ENCODE data around the gene CD300E.
"Not testable (repeated sequence)": the region's sequence is repeated elsewhere in the genome, so short reads cannot be mapped to it uniquely, and the experiment has no call there.

Gene CD300E, protein sequence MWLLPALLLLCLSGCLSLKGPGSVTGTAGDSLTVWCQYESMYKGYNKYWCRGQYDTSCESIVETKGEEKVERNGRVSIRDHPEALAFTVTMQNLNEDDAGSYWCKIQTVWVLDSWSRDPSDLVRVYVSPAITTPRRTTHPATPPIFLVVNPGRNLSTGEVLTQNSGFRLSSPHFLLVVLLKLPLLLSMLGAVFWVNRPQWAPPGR

DNA sequence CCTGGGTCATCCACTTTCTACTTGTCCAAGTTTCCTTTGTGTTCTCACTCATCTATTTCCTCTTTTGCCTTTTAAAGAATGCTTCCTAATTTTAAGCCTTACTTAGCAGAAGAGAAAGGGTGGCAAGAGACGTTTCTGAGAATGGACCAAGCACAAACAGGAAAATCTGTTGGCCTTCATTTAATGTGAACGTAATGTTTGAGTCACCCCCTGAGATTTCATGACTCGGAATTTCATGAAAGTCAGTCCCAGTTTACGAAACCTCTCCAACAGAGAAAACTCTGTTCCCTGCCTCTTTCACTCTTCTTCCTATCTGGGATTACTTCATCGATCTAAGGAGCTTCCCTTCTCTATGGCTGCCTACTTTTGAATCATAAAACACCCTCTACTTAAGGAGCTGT is at the start of gene CD300E:
Gene CD300E (minus strand): TSS at position 46 of the 401 bp plus-strand sequence. CDS start 117 bp downstream, outside the sequence.
- DNase-seq = no peak

DNA sequence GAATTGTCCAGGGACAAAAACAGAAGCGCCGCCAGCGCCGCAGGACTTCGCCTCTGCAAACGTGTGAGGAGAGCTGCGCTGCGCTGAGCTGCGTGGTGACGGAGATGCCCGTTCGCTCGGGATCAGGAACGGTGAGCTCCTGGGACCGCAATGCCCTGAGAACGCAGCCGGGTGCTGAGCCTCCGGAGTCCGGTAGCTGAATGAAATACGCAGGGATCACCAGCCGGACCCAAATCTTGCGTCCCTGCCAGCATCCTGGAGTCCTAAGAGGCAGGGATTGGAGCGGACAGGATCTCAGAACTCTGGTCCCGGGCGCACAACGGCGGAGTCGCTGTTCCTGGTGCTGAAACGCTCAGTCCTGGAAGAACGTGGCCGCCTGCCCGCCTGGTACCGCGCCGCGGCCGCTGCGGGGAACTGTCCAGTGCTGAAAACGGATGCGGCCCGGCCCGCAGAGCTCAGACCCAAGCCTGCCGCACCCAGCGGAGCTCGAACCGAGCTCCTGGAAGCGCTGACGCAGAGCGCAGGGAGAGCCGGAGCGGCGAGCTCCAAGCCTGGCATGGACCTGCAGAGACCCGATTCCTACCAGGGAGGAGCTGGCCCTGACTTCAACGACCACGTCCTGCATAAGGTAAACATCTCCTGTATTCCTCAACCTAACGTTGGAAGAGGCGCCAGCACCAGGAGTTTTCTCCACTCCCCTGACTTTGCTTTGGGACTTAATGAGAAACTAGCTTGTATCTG is 47.7 kb upstream of the CD300E start:
- peak in 32 of 56 donors; percentile 2 to 64 (median 18) for DNase-seq

DNA sequence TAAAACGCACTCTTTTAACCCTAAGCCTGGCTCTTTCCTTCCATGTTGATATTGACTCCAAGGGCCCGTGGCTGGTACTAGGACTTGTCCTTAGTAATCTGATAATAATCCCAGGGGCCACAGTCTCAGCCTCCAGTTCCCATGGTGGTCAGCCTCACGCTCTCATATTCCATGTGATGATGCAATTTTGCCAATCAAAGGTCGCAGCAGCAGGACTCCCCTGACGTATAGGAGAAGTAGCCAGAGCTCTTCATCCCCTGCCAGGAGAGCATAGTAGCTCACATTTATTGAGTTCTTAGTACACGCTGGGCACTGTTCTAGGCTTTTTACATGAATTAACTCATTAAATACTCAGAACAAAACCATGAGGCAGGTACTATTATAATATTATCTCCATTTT is 46.8 kb upstream of the CD300E start:
- DNase-seq = no peak

DNA sequence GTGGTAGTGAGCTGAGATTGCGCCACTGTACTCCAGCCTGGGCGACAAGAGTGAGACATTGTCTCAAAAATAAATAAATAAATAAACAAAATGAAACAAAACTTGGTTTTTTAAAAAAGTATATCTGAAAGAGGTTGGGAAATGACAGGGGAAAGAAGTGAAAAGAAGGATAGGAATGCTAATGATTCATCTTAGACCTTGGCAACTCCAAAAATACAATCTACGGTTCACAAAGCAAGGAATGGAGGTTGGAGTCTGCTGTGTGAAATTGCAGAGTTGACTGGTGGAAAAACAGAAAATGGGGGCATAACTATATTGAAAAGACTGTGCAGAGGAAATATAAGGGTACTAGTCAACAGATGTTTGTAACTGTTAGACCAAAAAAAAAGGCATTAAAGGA is 40.0 kb upstream of the CD300E start:
- DNase-seq = no peak

DNA sequence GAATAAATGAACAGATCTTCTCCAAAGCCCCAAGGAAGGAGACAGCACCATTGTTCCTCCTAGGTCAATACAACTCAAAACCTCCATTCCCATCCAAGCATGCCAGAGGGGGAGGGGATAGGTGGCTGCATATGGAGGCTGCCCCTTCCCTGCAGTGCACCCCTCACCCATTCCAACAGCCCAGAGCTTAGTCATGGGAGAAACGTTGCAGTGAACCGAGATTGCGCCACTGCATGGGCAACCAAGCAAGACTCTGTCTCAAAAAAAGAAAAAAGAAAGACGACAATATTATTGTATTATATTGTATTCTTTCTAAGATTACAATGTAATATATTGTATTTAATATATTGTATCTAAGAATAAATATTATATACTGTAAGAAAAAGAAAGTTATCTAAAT is 36.4 kb upstream of the CD300E start:
- no peak for DNase-seq

DNA sequence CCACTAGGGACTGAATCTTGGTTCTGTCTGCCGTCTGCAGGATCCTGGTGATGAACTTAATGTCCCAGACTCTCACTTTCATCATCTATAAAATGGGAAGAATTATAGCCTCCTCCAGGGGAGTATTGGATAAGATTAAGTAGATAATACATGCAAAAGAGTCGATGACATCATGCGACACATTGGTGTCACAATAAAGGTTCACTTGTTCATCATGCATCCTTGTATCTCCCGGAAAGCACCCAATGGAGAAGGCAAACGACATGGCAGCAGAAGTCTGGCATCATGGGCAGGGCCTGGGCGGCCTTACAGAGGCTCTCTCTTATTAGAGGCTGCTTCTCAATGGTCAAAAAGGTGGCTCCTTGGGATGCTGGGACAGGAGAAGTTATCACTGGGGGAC is 35.1 kb upstream of the CD300E start:
- DNase-seq = no peak

DNA sequence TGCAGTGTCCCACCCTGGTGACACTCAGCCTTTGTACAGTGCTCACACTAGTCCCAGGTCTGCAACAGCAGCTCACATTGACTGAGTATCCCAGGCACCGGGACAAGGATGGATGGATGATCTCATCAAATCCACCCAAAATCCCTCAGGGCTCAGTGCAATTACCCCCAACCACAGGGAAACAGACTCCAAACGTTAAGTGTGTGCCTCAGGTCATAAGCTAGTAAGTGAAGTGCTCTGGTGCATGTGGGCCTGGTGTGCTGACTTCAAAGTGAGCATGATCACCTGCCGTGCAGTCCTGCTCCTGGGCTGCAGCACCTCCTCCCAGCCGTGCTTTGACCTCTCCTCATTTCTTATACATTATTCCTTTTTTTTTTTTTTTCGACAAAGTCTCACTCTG is 31.2 kb upstream of the CD300E start:
- DNase-seq = no peak

DNA sequence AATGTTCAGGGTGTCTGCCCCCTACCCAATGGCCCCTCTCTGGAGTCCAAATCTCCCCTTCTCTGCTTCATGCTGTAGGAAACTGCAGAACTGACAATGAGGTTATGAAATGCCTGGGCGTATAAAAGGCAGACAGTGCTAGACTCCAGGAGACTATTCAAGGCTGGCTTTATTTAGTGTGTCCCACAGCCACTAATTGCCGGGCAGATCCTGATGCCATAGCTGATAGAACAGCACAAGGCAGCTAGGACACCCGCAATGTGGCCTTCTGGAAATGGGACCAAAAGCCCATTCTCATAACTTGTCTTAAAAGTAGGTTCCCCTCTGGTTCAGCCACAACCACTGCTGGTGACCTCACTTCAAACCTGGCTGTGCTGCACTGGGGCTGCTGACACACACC is 28.5 kb upstream of the CD300E start:
- no peak for DNase-seq

DNA sequence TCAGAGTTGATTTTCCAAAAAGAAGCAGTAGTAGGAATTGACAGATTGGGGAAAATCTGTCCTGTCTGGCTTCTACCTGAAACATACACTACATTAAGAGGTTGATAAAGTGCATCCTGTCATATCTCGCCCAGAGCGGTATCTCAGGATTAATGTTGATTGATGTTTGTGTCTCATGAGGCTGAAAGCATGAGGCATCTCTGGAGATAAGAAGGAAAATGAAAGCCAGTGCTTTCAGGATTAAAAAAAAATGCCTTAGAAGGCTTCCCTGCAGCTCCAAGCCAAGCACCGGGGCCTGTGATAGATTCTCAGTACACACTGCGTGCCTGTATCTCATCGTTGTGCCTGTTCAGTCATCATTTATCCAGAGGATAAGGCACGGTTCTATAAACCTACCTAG is 26.4 kb upstream of the CD300E start:
- no peak for DNase-seq

DNA sequence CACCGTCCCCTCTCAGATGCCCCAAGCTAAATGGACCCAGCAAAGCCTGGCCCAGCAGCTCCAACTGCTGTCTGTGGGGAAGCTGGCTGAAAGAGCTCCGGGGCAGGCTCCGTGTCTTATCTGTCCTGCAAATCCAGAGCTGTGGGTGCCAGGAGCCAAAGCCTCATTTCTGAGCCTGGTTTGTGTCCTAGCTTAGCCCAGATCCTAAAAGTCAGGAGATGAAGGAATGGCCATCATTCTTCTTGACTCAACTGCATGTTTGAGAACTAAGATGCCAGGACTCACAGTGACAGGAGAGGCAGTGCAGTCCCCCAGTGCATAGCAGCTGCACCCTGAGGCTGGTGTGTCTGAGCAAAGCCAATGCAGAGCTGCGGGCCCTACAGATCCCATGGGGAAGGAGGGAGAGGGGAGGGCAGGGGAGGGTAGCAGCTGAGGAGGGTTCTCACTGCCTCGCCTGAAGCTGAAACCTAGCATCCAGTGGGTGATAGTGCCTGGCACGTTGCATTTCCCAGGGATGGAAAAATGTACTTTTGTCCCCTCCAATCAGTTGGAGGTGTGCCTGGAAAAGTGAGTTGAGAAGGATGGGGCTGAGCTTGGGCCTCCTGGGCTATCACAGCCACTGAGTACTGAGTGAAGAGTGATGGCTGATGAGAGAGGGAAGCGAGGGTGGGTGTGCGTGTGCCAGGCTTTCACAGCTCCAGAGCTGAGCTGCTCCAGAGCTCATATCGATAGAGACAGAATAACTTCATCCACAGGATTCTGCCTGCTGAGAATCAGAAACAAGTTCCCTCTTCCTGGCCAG is 24.5 kb upstream of the CD300E start:
- DNase-seq = no peak

DNA sequence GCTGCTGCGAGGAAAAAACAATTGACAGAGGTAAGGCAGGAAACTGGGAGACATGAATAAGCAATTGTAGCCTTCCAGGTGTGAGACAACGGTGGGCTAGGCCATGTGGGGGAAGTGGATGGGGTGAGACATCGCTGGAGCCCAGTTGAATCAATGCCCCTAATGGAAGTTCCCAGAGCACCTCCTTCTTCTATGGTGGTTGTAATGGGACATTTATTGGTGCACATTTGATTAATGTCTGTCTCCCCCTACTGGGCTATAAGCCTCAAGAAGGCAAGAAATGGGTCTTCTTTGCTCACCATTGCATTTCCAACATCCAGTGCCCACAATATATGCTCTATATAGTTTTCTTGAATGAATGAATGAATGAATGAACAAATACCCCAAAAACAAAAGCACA is 22.7 kb upstream of the CD300E start:
- no peak for DNase-seq

DNA sequence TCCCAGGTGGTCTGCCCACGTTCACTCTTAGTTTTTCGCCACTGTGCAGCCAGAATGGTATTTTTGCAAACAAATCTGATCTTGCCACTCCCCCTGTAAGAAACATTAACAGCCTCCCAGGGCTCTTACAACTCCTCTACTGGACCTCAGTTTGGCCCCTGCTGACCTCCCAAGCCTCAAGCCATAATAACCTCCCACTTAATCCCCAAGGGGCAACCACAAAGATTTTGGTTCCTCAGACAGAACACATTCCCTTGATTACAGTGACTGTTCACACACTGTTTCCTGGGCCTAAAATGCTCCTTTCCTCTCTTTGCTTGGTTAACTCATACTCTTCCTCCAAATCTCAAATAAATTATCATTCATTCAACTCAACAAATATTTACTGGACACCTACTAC is 21.5 kb upstream of the CD300E start:
- DNase-seq = no peak

DNA sequence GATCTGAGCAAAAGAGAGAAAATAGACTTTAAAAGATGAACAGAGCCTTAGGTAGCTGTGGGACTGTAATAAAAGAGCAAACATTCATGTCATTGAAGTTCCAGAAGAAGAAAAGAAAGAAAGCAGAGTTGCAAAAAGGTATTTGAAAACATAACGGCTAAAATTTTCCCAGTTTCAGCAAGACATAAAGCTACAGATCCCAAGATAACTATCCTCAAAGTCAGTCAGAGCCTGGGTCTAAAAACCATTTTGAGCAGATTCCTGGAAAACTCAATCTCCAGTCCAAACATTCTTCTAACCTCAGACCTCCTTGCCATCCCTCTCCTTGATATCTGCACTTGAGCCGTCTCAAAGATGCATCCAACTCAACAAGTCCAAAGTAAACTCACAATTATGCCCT is 20.9 kb upstream of the CD300E start:
- DNase-seq = no peak

DNA sequence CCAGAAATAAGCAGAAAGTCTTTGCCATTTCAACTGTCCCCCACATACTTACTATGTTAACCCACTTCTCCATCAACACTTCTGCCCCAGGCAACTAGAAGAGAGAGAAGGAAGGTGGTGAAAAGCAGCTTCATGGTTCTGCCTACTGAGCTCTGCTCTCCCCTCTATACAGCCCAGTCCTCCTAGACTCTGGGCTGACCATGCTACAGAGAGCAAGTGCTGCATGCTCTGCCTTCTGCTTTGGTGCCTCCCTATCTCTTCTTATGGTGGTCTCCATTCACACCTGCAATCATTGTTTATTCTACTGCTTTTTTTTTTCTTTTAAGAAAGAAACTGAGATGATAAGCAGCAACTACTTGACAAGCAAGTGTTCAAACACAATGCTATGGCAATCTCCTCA is 20.3 kb upstream of the CD300E start:
- DNase-seq = no peak

DNA sequence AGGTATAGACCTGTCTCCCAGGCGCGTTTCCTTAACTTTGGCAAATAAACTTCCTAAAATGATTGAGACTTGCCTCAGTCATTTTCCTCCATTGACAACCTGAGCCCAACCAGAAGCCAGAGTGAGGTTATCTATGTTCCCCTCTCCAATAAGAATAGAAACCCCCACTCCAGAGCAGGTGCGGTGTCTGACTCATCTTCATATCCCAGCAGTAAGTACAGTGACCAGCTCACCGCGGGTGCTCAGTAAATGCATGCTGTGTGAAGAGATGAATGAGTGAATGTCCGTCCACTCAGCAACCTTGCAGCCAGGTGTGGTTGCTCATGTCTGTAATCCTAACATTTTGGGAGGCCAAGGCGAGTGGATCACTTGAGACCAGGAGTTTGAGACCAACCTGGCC is 19.5 kb upstream of the CD300E start:
- DNase-seq = no peak

DNA sequence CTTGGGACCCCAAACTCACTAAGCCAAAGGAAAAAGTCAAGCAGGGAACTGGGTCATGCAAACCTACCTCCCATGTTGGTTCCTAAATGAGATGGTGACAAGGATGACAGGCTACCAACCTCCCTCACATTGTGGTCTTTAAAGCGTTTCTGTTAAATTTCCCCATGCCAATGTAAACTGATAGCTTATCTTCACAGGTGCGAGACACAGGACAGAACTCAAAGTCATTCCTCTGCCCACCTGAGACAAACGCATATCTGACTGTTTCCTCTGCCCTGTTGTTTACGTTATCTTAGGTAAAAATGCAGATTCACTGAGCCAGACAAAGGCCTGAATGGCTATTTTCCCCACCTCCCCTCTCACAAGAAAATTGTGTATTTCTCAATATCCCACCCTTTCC is 19.0 kb upstream of the CD300E start:
- DNase-seq = no peak

DNA sequence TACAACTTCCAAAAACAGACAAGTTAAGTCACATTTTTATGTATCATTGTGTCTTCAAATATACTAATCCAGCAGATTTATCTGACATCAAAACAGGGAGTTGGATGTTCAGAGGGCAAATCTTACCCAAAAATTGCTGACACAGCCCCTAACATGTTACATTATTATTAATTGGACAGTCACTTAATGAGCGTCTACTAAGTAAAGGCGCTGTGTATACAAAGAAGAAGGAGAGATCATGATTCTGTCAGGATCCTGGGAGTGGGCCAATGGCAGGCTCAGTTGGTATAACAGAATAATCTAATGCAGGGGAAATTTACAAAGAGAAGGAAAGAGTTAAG is 18.4 kb upstream of the CD300E start:
- DNase-seq = no peak

DNA sequence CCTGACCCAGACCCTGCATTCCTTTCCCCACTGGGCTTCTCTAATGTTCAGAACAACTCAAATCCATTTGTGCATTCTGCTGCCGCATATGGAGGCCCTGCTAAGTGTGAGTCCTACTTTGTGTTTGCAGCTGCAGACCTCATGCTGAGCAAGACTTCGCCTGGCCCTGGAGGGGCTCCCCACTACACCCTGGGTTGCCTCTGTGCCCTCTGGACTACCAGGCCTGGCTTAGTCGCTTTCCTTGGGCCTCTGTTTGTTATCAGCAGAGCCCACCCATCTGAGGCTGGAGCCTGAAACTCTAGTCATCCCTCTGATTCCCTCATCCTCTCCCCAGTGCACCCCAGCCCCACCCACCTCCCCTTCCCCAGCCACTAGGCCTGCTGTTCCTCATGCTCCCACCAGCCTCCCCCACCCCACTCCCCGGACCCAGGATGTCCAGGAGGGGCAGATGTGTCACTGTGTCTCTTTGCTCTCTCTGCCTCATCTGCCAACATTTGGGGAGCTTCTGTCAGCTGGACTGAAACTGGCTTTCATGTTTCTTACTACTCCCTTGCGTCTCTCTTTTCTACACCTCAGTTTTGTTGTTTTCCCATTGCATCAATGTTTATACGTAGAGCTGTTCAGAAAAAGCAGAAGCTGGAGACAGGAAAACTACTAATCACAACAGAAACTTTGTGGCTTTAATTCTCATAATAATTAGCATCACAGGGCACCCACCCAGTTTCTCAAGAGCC is 17.9 kb upstream of the CD300E start:
- DNase-seq = no peak

DNA sequence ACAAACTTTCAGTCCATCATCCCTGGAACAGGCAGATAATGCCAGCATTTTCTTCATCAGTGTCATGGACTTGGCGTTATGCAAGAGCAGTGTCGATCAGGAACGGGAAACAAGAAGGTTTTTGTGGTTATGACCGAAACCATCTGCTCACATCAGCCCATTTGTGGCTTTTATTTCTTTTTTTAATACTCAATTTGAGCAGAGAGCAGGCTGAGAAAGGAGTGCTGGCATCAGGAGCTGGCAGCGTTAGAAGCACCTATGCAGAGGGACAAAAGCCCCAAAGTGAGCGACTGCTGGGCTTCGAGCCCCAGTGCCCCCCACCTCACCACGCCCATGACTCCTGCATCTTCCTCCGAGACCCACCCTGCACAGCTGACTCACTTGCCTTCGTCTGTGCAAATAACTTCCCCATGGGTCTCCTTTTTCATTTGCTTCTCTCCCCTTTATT is 16.2 kb upstream of the CD300E start:
- DNase-seq = no peak

DNA sequence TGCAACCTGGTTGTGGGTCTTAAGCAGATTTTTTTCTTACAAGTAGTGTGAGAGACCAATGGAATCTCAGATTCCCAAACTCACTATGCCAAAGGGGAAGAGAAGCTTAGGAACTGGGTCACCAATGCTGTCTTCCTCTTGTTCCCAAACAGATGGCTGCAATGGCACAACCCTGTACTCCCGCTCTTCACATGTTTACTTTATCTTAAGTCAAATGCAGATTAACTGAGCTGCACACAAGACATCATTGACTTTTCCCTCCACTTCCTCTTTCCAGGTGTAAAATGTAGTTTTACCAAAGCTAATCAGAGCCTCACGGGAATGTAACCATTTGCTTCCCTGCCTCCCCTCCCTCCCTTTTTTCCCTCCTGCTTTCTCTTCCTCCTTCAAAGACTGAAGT is 14.4 kb upstream of the CD300E start:
- DNase-seq = no peak

DNA sequence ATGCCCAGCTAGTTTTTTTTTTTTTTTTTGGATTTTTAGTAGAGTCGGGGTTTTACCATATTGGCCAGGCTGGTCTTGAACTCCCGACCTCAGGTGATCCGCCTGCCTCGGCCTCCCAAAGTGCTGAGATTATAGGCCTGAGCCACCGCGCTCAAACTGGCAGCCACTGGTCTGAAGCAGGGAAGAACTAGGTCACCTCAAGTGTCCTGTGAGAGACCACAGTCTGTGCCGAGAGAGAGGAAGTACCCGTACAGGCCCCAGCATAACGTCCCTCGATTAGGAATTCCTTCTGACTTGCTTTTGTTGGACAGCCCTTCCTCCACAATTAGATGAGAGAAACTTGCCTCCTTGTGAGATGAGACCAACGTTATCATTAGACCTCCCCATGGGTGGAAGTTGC is 13.7 kb upstream of the CD300E start:
- no peak for DNase-seq

DNA sequence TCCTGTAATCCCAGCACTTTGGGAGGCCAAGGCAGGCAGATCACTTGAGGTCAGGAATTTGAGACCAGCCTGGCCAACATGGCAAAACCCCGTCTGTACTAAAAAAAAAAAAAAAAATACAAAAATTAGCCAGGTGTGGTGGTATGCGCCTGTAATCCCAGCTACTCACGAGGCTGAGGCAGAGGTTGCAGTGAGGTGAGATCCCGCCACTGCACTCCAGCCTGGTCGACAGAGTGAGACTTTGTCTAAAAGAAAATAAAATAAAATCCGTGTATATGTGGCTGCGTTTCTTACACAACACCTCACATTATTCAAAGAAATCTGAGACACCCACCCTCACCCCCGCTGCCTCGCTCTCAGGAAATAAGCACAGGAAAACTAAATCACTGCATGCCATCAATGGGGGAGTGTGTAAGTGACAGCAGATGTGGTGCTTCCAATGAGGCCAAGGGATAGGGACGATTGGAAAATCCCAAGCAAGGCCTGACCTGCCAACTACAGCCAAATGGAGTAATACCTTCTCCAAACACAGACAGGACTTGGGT is 13.1 kb upstream of the CD300E start:
- DNase-seq = not testable (repeated sequence)
